Measurements from ENCODE around the gene PRKAR2A. TPM values are rescaled to one million over a fixed set of nuclear protein-coding genes. Genes with fewer than 3 reads are reported as not detected.

Gene PRKAR2A
- total RNA-seq, 1 experiment from 2014 or later, result 85.4 TPM

DNA sequence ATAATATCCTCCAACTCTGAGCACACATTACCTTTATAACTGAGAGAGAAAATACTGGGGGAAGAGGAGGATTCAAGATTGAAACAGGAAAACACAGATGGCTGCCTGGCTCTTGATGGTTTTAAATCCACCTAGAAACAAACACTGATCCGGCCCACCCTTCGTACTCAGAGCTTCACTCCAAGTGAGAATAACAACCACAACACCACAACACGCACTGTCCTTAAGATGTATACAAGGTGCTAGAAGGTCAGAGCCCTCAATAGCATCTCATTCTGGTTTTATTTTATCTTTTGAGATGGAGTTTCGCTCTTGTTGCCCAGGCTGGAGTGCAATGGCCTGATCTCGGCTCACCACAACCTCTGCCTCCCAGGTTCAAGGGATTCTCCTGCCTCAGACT, 140.5 kb downstream of the PRKAR2A start:
- intact Hi-C loops (cut with micrococcal nuclease; ENCODE audit: unreplicated experiment), result no loop called here
- peaks cover 8% of the 10 kb centered on the region; the same call in 1 of the 2 replicates for H3K36me3 ChIP-seq (ENCODE audit: control insufficient read depth, insufficient read depth, low read length)

GRCh38 chr3:48702320-48702920, 145.3 kb downstream of the PRKAR2A start:
- no peak overlapping the region for H3K27ac ChIP-seq (ENCODE audit: low read length)
- DNase-seq (ENCODE audit: low read depth, low spot score) (no peak), ATAC-seq (no peak)
- intact Hi-C loops (cut with micrococcal nuclease; ENCODE audit: unreplicated experiment) (no loop called here), in situ Hi-C loops (cut with HindIII; ENCODE audit: low pct_unique_long_range_greater_than_20kb, low sequenced_read_pairs) (no loop called here)
- no peak overlapping the region for H3K4me3 ChIP-seq (ENCODE audit: low read depth in 2 of 2, low read length in 2 of 2)
- no peaks in the 10 kb centered on the region for H3K4me1 ChIP-seq (ENCODE audit: control insufficient read depth, insufficient read depth, low read length)
- no peaks in the 10 kb centered on the region for H3K27me3 ChIP-seq (ENCODE audit: control insufficient read depth, insufficient read depth, low read length)
- H3K9me3 ChIP-seq (ENCODE audit: control insufficient read depth, insufficient read depth, low read depth, low read length), result no peaks in the 10 kb centered on the region
- ChIA-PET CTCF (no interaction called here), POLR2A (no interaction called here)
- TF ChIP-seq CTCF (IDR thresholded peaks at IDR 0.05) (no peak), POLR2AphosphoS5 (IDR thresholded peaks at IDR 0.05; ENCODE audit: low read depth, low read length) (no peak)
- no TSS peak for BruUV-seq (replicated peaks)
- H3K36me3 ChIP-seq (ENCODE audit: control insufficient read depth, insufficient read depth, low read length), result peaks cover 6% of the 10 kb centered on the region

More for the DNA sequence above, 140.5 kb downstream of the PRKAR2A start:
- H3K27ac ChIP-seq (ENCODE audit: low read length), result no peak overlapping the region
- BruUV-seq (replicated peaks), result no TSS peak
- no peaks in the 10 kb centered on the region for H3K9me3 ChIP-seq (ENCODE audit: control insufficient read depth, insufficient read depth, low read depth, low read length)
- TF ChIP-seq CTCF (IDR thresholded peaks at IDR 0.05) (no peak), SIN3A (IDR thresholded peaks at IDR 0.05; ENCODE audit: borderline replicate concordance, insufficient read depth, low read depth, low read length) (no peak)
- TF ChIP-seq, protein P1, sequence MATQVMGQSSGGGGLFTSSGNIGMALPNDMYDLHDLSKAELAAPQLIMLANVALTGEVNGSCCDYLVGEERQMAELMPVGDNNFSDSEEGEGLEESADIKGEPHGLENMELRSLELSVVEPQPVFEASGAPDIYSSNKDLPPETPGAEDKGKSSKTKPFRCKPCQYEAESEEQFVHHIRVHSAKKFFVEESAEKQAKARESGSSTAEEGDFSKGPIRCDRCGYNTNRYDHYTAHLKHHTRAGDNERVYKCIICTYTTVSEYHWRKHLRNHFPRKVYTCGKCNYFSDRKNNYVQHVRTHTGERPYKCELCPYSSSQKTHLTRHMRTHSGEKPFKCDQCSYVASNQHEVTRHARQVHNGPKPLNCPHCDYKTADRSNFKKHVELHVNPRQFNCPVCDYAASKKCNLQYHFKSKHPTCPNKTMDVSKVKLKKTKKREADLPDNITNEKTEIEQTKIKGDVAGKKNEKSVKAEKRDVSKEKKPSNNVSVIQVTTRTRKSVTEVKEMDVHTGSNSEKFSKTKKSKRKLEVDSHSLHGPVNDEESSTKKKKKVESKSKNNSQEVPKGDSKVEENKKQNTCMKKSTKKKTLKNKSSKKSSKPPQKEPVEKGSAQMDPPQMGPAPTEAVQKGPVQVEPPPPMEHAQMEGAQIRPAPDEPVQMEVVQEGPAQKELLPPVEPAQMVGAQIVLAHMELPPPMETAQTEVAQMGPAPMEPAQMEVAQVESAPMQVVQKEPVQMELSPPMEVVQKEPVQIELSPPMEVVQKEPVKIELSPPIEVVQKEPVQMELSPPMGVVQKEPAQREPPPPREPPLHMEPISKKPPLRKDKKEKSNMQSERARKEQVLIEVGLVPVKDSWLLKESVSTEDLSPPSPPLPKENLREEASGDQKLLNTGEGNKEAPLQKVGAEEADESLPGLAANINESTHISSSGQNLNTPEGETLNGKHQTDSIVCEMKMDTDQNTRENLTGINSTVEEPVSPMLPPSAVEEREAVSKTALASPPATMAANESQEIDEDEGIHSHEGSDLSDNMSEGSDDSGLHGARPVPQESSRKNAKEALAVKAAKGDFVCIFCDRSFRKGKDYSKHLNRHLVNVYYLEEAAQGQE (IDR thresholded peaks at IDR 0.05; ENCODE audit: insufficient read depth in 1 of 2, low read depth in 2 of 2, low read length in 1 of 2), result no peak
- peaks cover 3% of the 10 kb centered on the region; the same call in 1 of the 2 replicates for H3K4me1 ChIP-seq (ENCODE audit: control insufficient read depth, insufficient read depth, low read length)
- POLR2A ChIA-PET, result interaction anchor here (0.5 kb wide), 1 partner anchor 231 kb away, joined by 3 read pairs; no protein-coding TSS in a partner anchor
- DNase-seq (ENCODE audit: low read depth, low spot score) (no peak), ATAC-seq (no peak)
- H3K4me3 ChIP-seq (ENCODE audit: low read depth in 2 of 2, low read length in 2 of 2), result no peak overlapping the region
- in situ Hi-C loops (cut with HindIII; ENCODE audit: low pct_unique_long_range_greater_than_20kb, low sequenced_read_pairs), result no loop called here
- CTCF ChIA-PET, result no interaction called here
- H3K27me3 ChIP-seq (ENCODE audit: control insufficient read depth, insufficient read depth, low read length), result no peaks in the 10 kb centered on the region

All from Panc1 (cell line).